Liver (tissue), 3 donors: Measurements from ENCODE around the gene ATP2B2.

Experiments used
- TAF1 ChIP-seq: conservative IDR thresholded peaks from 2 replicates; pipeline ENCODE4 v1.6.1; 2016; ENCODE audit warnings: antibody characterized with exemption, mild to moderate bottlenecking
- TF ChIP-seq, protein P1 (sequence below): fragments of 150-350 bp; IDR thresholded peaks from 2 replicates; pipeline ENCODE4 v1.5.1; 2017; ENCODE audit warnings: improper control_type of control experiment, low read depth, low read length; ENCODE audit not compliant: missing input control
- TF ChIP-seq, protein P2 (sequence below): IDR thresholded peaks from 2 replicates; pipeline ENCODE4 v1.6.1; 2016; ENCODE audit warnings: antibody characterized with exemption, mild to moderate bottlenecking
- TF ChIP-seq, protein P3 (sequence below): IDR thresholded peaks from 2 replicates; pipeline ENCODE4 v1.6.1; 2016; ENCODE audit warnings: antibody characterized with exemption
- donor health status: healthy.
- donor health status: healthy.

DNA sequence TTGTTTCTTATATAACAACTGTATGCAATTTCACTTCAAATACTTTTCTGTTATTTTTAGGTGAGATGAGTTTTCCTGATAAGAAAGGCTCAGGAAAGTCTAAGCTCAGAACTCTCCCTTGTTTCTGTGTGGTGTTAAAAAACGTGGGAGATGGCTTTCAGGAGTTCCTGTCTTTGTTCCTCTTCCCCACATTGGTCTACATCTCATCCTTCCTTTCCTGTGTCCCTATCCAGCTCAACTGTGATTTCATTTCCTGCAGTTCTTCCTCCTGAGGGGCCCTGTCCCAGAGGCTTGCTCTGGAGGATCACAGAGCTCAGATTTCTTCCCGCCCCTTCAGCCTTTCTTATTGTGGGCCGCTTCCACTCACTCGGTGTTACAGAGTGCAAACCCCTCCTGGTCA is 195.7 kb downstream of the ATP2B2 start:
- TF ChIP-seq, protein P1, sequence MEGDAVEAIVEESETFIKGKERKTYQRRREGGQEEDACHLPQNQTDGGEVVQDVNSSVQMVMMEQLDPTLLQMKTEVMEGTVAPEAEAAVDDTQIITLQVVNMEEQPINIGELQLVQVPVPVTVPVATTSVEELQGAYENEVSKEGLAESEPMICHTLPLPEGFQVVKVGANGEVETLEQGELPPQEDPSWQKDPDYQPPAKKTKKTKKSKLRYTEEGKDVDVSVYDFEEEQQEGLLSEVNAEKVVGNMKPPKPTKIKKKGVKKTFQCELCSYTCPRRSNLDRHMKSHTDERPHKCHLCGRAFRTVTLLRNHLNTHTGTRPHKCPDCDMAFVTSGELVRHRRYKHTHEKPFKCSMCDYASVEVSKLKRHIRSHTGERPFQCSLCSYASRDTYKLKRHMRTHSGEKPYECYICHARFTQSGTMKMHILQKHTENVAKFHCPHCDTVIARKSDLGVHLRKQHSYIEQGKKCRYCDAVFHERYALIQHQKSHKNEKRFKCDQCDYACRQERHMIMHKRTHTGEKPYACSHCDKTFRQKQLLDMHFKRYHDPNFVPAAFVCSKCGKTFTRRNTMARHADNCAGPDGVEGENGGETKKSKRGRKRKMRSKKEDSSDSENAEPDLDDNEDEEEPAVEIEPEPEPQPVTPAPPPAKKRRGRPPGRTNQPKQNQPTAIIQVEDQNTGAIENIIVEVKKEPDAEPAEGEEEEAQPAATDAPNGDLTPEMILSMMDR = no peak
- TF ChIP-seq, protein P2, sequence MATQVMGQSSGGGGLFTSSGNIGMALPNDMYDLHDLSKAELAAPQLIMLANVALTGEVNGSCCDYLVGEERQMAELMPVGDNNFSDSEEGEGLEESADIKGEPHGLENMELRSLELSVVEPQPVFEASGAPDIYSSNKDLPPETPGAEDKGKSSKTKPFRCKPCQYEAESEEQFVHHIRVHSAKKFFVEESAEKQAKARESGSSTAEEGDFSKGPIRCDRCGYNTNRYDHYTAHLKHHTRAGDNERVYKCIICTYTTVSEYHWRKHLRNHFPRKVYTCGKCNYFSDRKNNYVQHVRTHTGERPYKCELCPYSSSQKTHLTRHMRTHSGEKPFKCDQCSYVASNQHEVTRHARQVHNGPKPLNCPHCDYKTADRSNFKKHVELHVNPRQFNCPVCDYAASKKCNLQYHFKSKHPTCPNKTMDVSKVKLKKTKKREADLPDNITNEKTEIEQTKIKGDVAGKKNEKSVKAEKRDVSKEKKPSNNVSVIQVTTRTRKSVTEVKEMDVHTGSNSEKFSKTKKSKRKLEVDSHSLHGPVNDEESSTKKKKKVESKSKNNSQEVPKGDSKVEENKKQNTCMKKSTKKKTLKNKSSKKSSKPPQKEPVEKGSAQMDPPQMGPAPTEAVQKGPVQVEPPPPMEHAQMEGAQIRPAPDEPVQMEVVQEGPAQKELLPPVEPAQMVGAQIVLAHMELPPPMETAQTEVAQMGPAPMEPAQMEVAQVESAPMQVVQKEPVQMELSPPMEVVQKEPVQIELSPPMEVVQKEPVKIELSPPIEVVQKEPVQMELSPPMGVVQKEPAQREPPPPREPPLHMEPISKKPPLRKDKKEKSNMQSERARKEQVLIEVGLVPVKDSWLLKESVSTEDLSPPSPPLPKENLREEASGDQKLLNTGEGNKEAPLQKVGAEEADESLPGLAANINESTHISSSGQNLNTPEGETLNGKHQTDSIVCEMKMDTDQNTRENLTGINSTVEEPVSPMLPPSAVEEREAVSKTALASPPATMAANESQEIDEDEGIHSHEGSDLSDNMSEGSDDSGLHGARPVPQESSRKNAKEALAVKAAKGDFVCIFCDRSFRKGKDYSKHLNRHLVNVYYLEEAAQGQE = no peak
- TF ChIP-seq, protein P3, sequence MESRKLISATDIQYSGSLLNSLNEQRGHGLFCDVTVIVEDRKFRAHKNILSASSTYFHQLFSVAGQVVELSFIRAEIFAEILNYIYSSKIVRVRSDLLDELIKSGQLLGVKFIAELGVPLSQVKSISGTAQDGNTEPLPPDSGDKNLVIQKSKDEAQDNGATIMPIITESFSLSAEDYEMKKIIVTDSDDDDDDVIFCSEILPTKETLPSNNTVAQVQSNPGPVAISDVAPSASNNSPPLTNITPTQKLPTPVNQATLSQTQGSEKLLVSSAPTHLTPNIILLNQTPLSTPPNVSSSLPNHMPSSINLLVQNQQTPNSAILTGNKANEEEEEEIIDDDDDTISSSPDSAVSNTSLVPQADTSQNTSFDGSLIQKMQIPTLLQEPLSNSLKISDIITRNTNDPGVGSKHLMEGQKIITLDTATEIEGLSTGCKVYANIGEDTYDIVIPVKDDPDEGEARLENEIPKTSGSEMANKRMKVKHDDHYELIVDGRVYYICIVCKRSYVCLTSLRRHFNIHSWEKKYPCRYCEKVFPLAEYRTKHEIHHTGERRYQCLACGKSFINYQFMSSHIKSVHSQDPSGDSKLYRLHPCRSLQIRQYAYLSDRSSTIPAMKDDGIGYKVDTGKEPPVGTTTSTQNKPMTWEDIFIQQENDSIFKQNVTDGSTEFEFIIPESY = no peak
- no peak for TF ChIP-seq TAF1
